ENCODE data around the gene HM13.

DNA sequence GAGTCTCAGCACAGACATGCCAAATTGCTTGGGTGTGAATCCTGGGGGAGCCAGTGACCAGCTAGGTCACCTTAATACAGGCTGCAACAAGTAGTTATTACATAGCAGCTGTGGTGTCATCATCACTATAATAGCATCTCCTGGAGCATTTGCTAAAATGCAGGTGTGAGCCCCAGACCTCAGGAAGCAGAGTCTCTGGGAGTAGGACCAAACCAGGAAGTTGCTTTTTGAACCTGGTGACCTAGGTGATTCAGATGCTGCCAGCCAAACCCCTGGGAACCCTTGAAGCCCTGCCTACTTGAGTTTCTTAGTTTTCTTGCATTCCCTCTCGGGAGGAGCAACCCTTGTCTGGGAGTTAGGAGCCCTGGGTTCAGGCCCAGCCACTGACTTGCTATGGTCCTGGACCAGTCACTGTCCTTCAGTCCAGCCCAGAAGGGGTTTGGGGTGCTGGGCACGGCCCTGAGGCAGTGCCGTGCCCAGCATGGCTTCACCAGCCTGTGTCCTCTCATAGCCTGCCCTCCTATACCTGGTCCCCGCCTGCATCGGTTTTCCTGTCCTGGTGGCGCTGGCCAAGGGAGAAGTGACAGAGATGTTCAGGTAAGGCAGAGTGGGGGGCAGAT, 51.6 kb downstream of the HM13 start:
- TF ChIP-seq FOXS1 (CRISPR knock-in tag; IDR thresholded peaks at IDR 0.05) (no peak), EP300 (IDR thresholded peaks at IDR 0.05) (no peak), MYC (IDR thresholded peaks at IDR 0.05; ENCODE audit: borderline replicate concordance, low read length) (no peak), KDM5A (IDR thresholded peaks at IDR 0.05) (no peak), POLR2A (IDR thresholded peaks at IDR 0.05; ENCODE audit: low read length) (no peak), JUN (IDR thresholded peaks at IDR 0.05) (no peak)
- TF ChIP-seq, protein P1, sequence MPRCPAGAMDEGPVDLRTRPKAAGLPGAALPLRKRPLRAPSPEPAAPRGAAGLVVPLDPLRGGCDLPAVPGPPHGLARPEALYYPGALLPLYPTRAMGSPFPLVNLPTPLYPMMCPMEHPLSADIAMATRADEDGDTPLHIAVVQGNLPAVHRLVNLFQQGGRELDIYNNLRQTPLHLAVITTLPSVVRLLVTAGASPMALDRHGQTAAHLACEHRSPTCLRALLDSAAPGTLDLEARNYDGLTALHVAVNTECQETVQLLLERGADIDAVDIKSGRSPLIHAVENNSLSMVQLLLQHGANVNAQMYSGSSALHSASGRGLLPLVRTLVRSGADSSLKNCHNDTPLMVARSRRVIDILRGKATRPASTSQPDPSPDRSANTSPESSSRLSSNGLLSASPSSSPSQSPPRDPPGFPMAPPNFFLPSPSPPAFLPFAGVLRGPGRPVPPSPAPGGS (IDR thresholded peaks at IDR 0.05) = no peak
- TF ChIP-seq, protein P2, sequence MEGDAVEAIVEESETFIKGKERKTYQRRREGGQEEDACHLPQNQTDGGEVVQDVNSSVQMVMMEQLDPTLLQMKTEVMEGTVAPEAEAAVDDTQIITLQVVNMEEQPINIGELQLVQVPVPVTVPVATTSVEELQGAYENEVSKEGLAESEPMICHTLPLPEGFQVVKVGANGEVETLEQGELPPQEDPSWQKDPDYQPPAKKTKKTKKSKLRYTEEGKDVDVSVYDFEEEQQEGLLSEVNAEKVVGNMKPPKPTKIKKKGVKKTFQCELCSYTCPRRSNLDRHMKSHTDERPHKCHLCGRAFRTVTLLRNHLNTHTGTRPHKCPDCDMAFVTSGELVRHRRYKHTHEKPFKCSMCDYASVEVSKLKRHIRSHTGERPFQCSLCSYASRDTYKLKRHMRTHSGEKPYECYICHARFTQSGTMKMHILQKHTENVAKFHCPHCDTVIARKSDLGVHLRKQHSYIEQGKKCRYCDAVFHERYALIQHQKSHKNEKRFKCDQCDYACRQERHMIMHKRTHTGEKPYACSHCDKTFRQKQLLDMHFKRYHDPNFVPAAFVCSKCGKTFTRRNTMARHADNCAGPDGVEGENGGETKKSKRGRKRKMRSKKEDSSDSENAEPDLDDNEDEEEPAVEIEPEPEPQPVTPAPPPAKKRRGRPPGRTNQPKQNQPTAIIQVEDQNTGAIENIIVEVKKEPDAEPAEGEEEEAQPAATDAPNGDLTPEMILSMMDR (IDR thresholded peaks at IDR 0.05) = no peak
- TF ChIP-seq, protein P3, sequence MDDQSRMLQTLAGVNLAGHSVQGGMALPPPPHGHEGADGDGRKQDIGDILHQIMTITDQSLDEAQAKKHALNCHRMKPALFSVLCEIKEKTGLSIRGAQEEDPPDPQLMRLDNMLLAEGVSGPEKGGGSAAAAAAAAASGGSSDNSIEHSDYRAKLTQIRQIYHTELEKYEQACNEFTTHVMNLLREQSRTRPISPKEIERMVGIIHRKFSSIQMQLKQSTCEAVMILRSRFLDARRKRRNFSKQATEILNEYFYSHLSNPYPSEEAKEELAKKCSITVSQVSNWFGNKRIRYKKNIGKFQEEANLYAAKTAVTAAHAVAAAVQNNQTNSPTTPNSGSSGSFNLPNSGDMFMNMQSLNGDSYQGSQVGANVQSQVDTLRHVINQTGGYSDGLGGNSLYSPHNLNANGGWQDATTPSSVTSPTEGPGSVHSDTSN (IDR thresholded peaks at IDR 0.05) = no peak

Data from A549 (cell line).